Hepatocyte (in vitro differentiated cells): ENCODE results near the gene CEP112. TPM values are rescaled to one million over a fixed set of nuclear protein-coding genes. Genes with fewer than 3 reads are reported as not detected.

ENCODE experiments used
- DNase-seq: peaks from one replicate; pipeline ENCODE4 v3.0.0-alpha.2; 2016; ENCODE audit warnings: low spot score
- H2AFZ ChIP-seq: fragments of 200-600 bp; sonication (generic); 2 replicates; pipeline ENCODE4 v1.6.0; 2016; ENCODE audit warnings: antibody characterized with exemption, mild to moderate bottlenecking
- H3K27ac ChIP-seq: fragments of 200-600 bp; sonication (generic); 2 replicates; pipeline ENCODE4 v1.5.1; 2016; ENCODE audit warnings: mild to moderate bottlenecking
- H3K27me3 ChIP-seq: fragments of 200-600 bp; sonication (generic); 2 replicates; pipeline ENCODE4 v1.6.1; 2016
- H3K36me3 ChIP-seq: fragments of 200-600 bp; sonication (generic); replicated peaks from 2 replicates; pipeline ENCODE4 v1.5.1; 2016; ENCODE audit warnings: low read depth; ENCODE audit not compliant: insufficient read depth
- H3K4me1 ChIP-seq: fragments of 200-600 bp; sonication (generic); 2 replicates; pipeline ENCODE4 v1.5.1; 2016; ENCODE audit warnings: mild to moderate bottlenecking, moderate library complexity; ENCODE audit not compliant: insufficient read depth
- H3K4me2 ChIP-seq: fragments of 200-600 bp; sonication (generic); 2 replicates; pipeline ENCODE4 v1.6.0; 2016
- H3K4me3 ChIP-seq: fragments of 200-600 bp; sonication (generic); 2 replicates; pipeline ENCODE4 v1.5.1; 2016; ENCODE audit warnings: mild to moderate bottlenecking
- H3K79me2 ChIP-seq: fragments of 200-600 bp; sonication (generic); 2 replicates; pipeline ENCODE4 v1.6.0; 2017; ENCODE audit warnings: mild to moderate bottlenecking
- H3K9me2 ChIP-seq: fragments of 200-600 bp; sonication (generic); replicated peaks from 2 replicates; pipeline ENCODE4 v1.6.0; 2017; ENCODE audit warnings: mild to moderate bottlenecking; ENCODE audit not compliant: insufficient read depth
- H3K9me3 ChIP-seq: fragments of 200-600 bp; sonication (generic); 2 replicates; pipeline ENCODE4 v1.5.1; 2016; ENCODE audit warnings: low read depth, mild to moderate bottlenecking
- H4K20me1 ChIP-seq: fragments of 200-600 bp; sonication (generic); 2 replicates; pipeline ENCODE4 v1.6.0; 2016; ENCODE audit warnings: mild to moderate bottlenecking; ENCODE audit not compliant: insufficient read depth, poor library complexity, severe bottlenecking
- EZH2 ChIP-seq: fragments of 200-600 bp; sonication (generic); IDR thresholded peaks from 2 replicates; pipeline ENCODE4 v1.6.1; 2016; ENCODE audit warnings: antibody characterized with exemption, mild to moderate bottlenecking, borderline replicate concordance
- EZH2phosphoT487 ChIP-seq: fragments of 200-600 bp; sonication (generic); IDR thresholded peaks from one replicate; pipeline ENCODE4 v1.6.1; 2018; ENCODE audit warnings: antibody characterized with exemption, mild to moderate bottlenecking, low read depth, moderate library complexity; ENCODE audit not compliant: unreplicated experiment, severe bottlenecking
- WGBS: methylation state at CpG from one replicate; pipeline ENCODE4 v1.1.6; 2016; ENCODE audit warnings: low lambda C conversion rate; ENCODE audit errors: missing lambda C conversion rate; 5-methylcytosine and 5-hydroxymethylcytosine counted together
- polyA plus RNA-seq: library from polyadenylated mRNA; unstranded; fragments of >200 nt; fragmentation: Nextera tagmentation; extraction: Ambion mirVana; gene quantifications from 2 replicates; pipeline ENCODE4 v1.2.1, GENCODE V29; 2016
- total RNA-seq: library from RNA; depleted of rRNA; stranded (reverse); fragments of >200 nt; gene quantifications from 2 replicates; pipeline ENCODE4 v1.2.3, GENCODE V29; 2014
- TF ChIP-seq, protein P1 (sequence below): fragments of 200-600 bp; sonication (generic); IDR thresholded peaks from 2 replicates; pipeline ENCODE4 v1.5.1; 2016; ENCODE audit warnings: antibody characterized with exemption, mild to moderate bottlenecking; ENCODE audit not compliant: poor library complexity

Gene CEP112
- total and polyA plus RNA-seq, 2 experiments from 2014 or later: 7.1 to 9.7 TPM

- Histone ChIP-seq H2AFZ (no peak overlapping the region), H3K9me2 (no peaks in the 10 kb centered on the region), H3K4me2 (no peak overlapping the region), H3K79me2 (peaks cover 26% of the 10 kb centered on the region), H4K20me1 (no peaks in the 10 kb centered on the region), H3K9me3 (no peaks in the 10 kb centered on the region), H3K36me3 (no peaks in the 10 kb centered on the region), H3K27ac (no peak overlapping the region), H3K27me3 (no peaks in the 10 kb centered on the region), H3K4me3 (no peak overlapping the region), H3K4me1 (no peaks in the 10 kb centered on the region)
- 100% methylated on average over 1 of the region's 1 CpG for WGBS
- DNase-seq: no peak
- no peak for TF ChIP-seq EZH2
- TF ChIP-seq EZH2phosphoT487: no peak
- TF ChIP-seq, protein P1, sequence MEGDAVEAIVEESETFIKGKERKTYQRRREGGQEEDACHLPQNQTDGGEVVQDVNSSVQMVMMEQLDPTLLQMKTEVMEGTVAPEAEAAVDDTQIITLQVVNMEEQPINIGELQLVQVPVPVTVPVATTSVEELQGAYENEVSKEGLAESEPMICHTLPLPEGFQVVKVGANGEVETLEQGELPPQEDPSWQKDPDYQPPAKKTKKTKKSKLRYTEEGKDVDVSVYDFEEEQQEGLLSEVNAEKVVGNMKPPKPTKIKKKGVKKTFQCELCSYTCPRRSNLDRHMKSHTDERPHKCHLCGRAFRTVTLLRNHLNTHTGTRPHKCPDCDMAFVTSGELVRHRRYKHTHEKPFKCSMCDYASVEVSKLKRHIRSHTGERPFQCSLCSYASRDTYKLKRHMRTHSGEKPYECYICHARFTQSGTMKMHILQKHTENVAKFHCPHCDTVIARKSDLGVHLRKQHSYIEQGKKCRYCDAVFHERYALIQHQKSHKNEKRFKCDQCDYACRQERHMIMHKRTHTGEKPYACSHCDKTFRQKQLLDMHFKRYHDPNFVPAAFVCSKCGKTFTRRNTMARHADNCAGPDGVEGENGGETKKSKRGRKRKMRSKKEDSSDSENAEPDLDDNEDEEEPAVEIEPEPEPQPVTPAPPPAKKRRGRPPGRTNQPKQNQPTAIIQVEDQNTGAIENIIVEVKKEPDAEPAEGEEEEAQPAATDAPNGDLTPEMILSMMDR: no peak
These were observed 7.5 kb downstream of the CEP112 start for GRCh38 chr17:66184392-66184791.

DNA sequence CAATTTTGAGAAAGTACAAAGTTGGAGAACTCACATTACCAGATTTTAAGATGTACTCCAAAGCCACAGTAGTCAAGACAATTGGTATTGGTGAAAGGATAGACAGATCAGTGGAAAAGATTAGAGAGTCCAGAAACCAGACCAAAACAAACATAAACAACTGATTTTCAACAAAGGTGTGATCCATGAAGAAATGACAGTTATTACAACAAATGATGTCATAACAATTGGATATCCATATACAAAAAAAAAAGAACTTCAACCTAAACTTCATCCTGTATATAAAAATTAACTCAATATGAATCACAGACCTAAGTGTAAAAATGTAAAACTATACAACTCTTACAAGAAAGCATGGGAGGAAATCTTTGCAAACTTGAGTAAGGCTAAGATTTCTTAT lies 8.4 kb downstream of the CEP112 start:
- DNase-seq: no peak
- Histone ChIP-seq H3K27me3 (no peaks in the 10 kb centered on the region), H3K9me3 (no peaks in the 10 kb centered on the region), H3K9me2 (no peaks in the 10 kb centered on the region), H3K4me2 (no peak overlapping the region), H3K79me2 (peaks cover 20% of the 10 kb centered on the region), H2AFZ (no peak overlapping the region), H3K4me1 (no peaks in the 10 kb centered on the region), H3K27ac (no peak overlapping the region), H3K36me3 (no peaks in the 10 kb centered on the region), H3K4me3 (no peak overlapping the region), H4K20me1 (no peaks in the 10 kb centered on the region)
- TF ChIP-seq EZH2phosphoT487 (no peak), EZH2 (no peak)
- TF ChIP-seq, protein P1: no peak

- H3K4me2 ChIP-seq: no peak overlapping the region
- H3K4me3 ChIP-seq: no peak overlapping the region
- WGBS: 92% methylated on average over 4 of the region's 4 CpGs
- no peak for TF ChIP-seq EZH2phosphoT487
- DNase-seq: no peak
- H3K4me1 ChIP-seq: no peaks in the 10 kb centered on the region
- no peaks in the 10 kb centered on the region for H3K9me3 ChIP-seq
- no peaks in the 10 kb centered on the region for H4K20me1 ChIP-seq
- H3K9me2 ChIP-seq: no peaks in the 10 kb centered on the region
- no peaks in the 10 kb centered on the region for H3K79me2 ChIP-seq
- no peak overlapping the region for H2AFZ ChIP-seq
- H3K27ac ChIP-seq: no peak overlapping the region
- no peaks in the 10 kb centered on the region for H3K27me3 ChIP-seq
- H3K36me3 ChIP-seq: no peaks in the 10 kb centered on the region
These were observed 13.3 kb downstream of the CEP112 start for GRCh38 chr17:66178642-66179041.

DNA sequence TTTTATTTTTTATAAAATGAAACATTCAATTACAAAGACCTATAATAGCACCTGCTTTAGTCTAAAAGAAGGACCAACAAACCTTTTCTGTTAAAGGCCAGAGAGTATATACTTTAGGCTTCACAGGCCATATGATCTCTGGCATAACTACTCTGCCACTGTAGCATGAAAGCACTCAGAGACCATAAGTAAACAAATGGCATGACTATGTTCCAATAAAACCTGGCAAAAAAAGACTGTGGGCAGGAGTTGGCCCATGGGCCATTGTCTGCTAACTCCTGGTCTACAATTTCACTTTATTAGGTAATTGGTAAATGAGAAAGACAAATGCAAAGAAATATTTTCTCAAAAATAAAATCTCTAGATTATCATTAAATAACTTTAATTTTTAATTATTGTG lies 14.9 kb downstream of the CEP112 start:
- Histone ChIP-seq H3K4me2 (no peak overlapping the region), H4K20me1 (no peaks in the 10 kb centered on the region), H2AFZ (no peak overlapping the region), H3K9me3 (no peaks in the 10 kb centered on the region), H3K36me3 (no peaks in the 10 kb centered on the region), H3K27ac (no peak overlapping the region), H3K4me3 (no peak overlapping the region), H3K27me3 (no peaks in the 10 kb centered on the region), H3K9me2 (no peaks in the 10 kb centered on the region), H3K4me1 (no peaks in the 10 kb centered on the region), H3K79me2 (no peaks in the 10 kb centered on the region)
- DNase-seq: no peak
- TF ChIP-seq, protein P1: no peak
- TF ChIP-seq EZH2: no peak
- no peak for TF ChIP-seq EZH2phosphoT487
